HG02973 (cell line): ENCODE measurements around the gene METTL22.
"Not testable (repeated sequence)": the region's sequence is repeated elsewhere in the genome, so short reads cannot be mapped to it uniquely, and the experiment has no call there.

Experiments
- ATAC-seq: cut with Tn5 transposase; IDR thresholded peaks from one replicate; pipeline ENCODE4 v1.9.1; 2021; ENCODE audit warnings: moderate library complexity; ENCODE audit not compliant: unreplicated experiment

Gene METTL22

GRCh38 chr16:8631373-8631772 lies 9.9 kb downstream of the METTL22 start:
- no peak for ATAC-seq

GRCh38 chr16:8631818-8632465 lies 10.4 kb downstream of the METTL22 start:
- no peak for ATAC-seq

GRCh38 chr16:8632675-8633182 lies 11.2 kb downstream of the METTL22 start:
- ATAC-seq, result no peak

GRCh38 chr16:8634991-8635736 lies 13.7 kb downstream of the METTL22 start:
- no peak for ATAC-seq

GRCh38 chr16:8639694-8640093 lies 18.2 kb downstream of the METTL22 start:
- no peak for ATAC-seq

GRCh38 chr16:8641671-8642070 lies 20.2 kb downstream of the METTL22 start:
- no peak for ATAC-seq

- no peak for ATAC-seq
These were observed 20.6 kb downstream of the METTL22 start for GRCh38 chr16:8642146-8642545.

- ATAC-seq, result no peak
These were observed 23.0 kb downstream of the METTL22 start for GRCh38 chr16:8644211-8645140.

GRCh38 chr16:8645141-8645521 lies 23.6 kb downstream of the METTL22 start:
- ATAC-seq, result no peak

GRCh38 chr16:8645831-8646230 lies 24.3 kb downstream of the METTL22 start:
- no peak for ATAC-seq

- ATAC-seq, result no peak
These were observed 25.0 kb downstream of the METTL22 start for GRCh38 chr16:8646326-8647053.

- ATAC-seq, result no peak
These were observed 26.3 kb downstream of the METTL22 start for GRCh38 chr16:8647721-8648318.

- no peak for ATAC-seq
These were observed 27.4 kb downstream of the METTL22 start for GRCh38 chr16:8648877-8649276.

- no peak for ATAC-seq
These were observed 28.5 kb downstream of the METTL22 start for GRCh38 chr16:8649829-8650554.

- not testable (repeated sequence) for ATAC-seq
These were observed 30.5 kb downstream of the METTL22 start for GRCh38 chr16:8651958-8652357.

GRCh38 chr16:8655184-8655717 lies 33.8 kb downstream of the METTL22 start:
- peak; percentile 74 for ATAC-seq

- ATAC-seq, result no peak
These were observed 34.9 kb downstream of the METTL22 start for GRCh38 chr16:8656376-8656775.

GRCh38 chr16:8660841-8661301 lies 39.4 kb downstream of the METTL22 start:
- no peak for ATAC-seq

GRCh38 chr16:8661703-8662102 lies 40.2 kb downstream of the METTL22 start:
- no peak for ATAC-seq
